Measurements from ENCODE around the gene TENM4.

Gene TENM4

GRCh38 chr11:79480864-79481263, 40.0 kb upstream of the TENM4 start:
- H3K27me3 ChIP-seq (ENCODE audit: control insufficient read depth in 3 of 3, insufficient read depth in 3 of 3, low read depth in 1 of 3, low read length in 3 of 3), result peaks cover 0 to 12% (median 2%) of the 10 kb centered on the region in 3 experiments
- H3K36me3 ChIP-seq (replicated peaks in 1 of 2; ENCODE audit: control insufficient read depth in 2 of 2, insufficient read depth in 2 of 2, low read length in 2 of 2), result no peaks in the 10 kb centered on the region
- no peak overlapping the region for H3K18ac ChIP-seq (ENCODE audit: low read length)
- no peak overlapping the region for H3K9ac ChIP-seq (ENCODE audit: low read depth, low read length, poor library complexity)
- no peak overlapping the region for H2AFZ ChIP-seq (ENCODE audit: low read length)
- H3K79me1 ChIP-seq (ENCODE audit: low read depth, low read length), result no peaks in the 10 kb centered on the region
- no peak overlapping the region for H2BK5ac ChIP-seq (ENCODE audit: low read length)
- no peak overlapping the region for H2AK5ac ChIP-seq (ENCODE audit: low read depth, low read length)
- no peak overlapping the region for H2BK15ac ChIP-seq (ENCODE audit: low read length)
- no peak overlapping the region for H4K8ac ChIP-seq (ENCODE audit: low read depth, low read length)
- H3K14ac ChIP-seq (ENCODE audit: low read length), result no peak overlapping the region
- peaks cover 0 to 2% of the 10 kb centered on the region in 2 donors for H3K4me1 ChIP-seq (ENCODE audit: control insufficient read depth in 2 of 2, insufficient read depth in 1 of 2, low read depth in 1 of 2, low read length in 2 of 2)
- H3K4ac ChIP-seq (ENCODE audit: low read length), result no peak overlapping the region
- WGBS, 2 donors (ENCODE audit: extremely low coverage in 2 of 2, insufficient read length in 2 of 2, insufficient replicate concordance in 1 of 2), result no CpG with 5 or more reads among the region's 4 CpGs
- no peak for DNase-seq (ENCODE audit: low spot score)
- H3K4me3 ChIP-seq (ENCODE audit: low read length in 2 of 2), result no peak overlapping the region
- H3K23ac ChIP-seq (ENCODE audit: low read depth, low read length, poor library complexity), result no peak overlapping the region
- H2BK120ac ChIP-seq (ENCODE audit: low read depth, low read length), result no peak overlapping the region
- H3K27ac ChIP-seq (replicated peaks; ENCODE audit: low read length), result no peak overlapping the region
- no peak overlapping the region for H2BK12ac ChIP-seq (ENCODE audit: low read length)
- H3K4me2 ChIP-seq (ENCODE audit: insufficient read depth, low read length, poor library complexity, severe bottlenecking), result no peak overlapping the region
- no peak overlapping the region for H4K91ac ChIP-seq (ENCODE audit: low read depth, low read length, poor library complexity)
- peaks cover 2 to 6% of the 10 kb centered on the region in 2 donors for H3K9me3 ChIP-seq (replicated peaks in 1 of 2; ENCODE audit: control insufficient read depth in 2 of 2, insufficient read depth in 1 of 2, low read depth in 1 of 2, low read length in 2 of 2)

GRCh38 chr11:79472819-79473529, 32.1 kb upstream of the TENM4 start:
- Histone ChIP-seq H3K4me1 (ENCODE audit: control insufficient read depth in 2 of 2, insufficient read depth in 1 of 2, low read depth in 1 of 2, low read length in 2 of 2) (peaks cover 7 to 21% of the 10 kb centered on the region in 2 donors), H3K79me1 (ENCODE audit: low read depth, low read length) (no peaks in the 10 kb centered on the region), H3K14ac (ENCODE audit: low read length) (no peak overlapping the region), H3K27ac (replicated peaks; ENCODE audit: low read length) (no peak overlapping the region), H3K27me3 (ENCODE audit: control insufficient read depth in 3 of 3, insufficient read depth in 3 of 3, low read depth in 1 of 3, low read length in 3 of 3) (no peaks in the 10 kb centered on the region), H3K23ac (ENCODE audit: low read depth, low read length, poor library complexity) (no peak overlapping the region), H2BK15ac (ENCODE audit: low read length) (no peak overlapping the region), H3K4me2 (ENCODE audit: insufficient read depth, low read length, poor library complexity, severe bottlenecking) (no peak overlapping the region), H2AK5ac (ENCODE audit: low read depth, low read length) (no peak overlapping the region), H3K4ac (ENCODE audit: low read length) (no peak overlapping the region), H3K9me3 (replicated peaks in 1 of 2; ENCODE audit: control insufficient read depth in 2 of 2, insufficient read depth in 1 of 2, low read depth in 1 of 2, low read length in 2 of 2) (peaks cover 2 to 15% of the 10 kb centered on the region in 2 donors), H2BK120ac (ENCODE audit: low read depth, low read length) (no peak overlapping the region), H4K8ac (ENCODE audit: low read depth, low read length) (no peak overlapping the region), H2BK5ac (ENCODE audit: low read length) (no peak overlapping the region), H3K18ac (ENCODE audit: low read length) (no peak overlapping the region), H3K9ac (ENCODE audit: low read depth, low read length, poor library complexity) (no peak overlapping the region), H4K91ac (ENCODE audit: low read depth, low read length, poor library complexity) (no peak overlapping the region), H2AFZ (ENCODE audit: low read length) (peak overlapping the region; percentile 60), H3K36me3 (replicated peaks in 1 of 2; ENCODE audit: control insufficient read depth in 2 of 2, insufficient read depth in 2 of 2, low read length in 2 of 2) (no peaks in the 10 kb centered on the region), H3K4me3 (ENCODE audit: low read length in 2 of 2) (peak overlapping the region in 1 of 2 donors; percentile 0), H2BK12ac (ENCODE audit: low read length) (no peak overlapping the region)
- DNase-seq (ENCODE audit: low spot score), result no peak
- no CpG with 5 or more reads among the region's 8 CpGs for WGBS, 2 donors (ENCODE audit: extremely low coverage in 2 of 2, insufficient read length in 2 of 2, insufficient replicate concordance in 1 of 2)

- DNase-seq (ENCODE audit: low spot score), result no peak
- peaks cover 7 to 21% of the 10 kb centered on the region in 2 donors for H3K4me1 ChIP-seq (ENCODE audit: control insufficient read depth in 2 of 2, insufficient read depth in 1 of 2, low read depth in 1 of 2, low read length in 2 of 2)
- no CpG with 5 or more reads among the region's 7 CpGs for WGBS, 2 donors (ENCODE audit: extremely low coverage in 2 of 2, insufficient read length in 2 of 2, insufficient replicate concordance in 1 of 2)
- H2BK15ac ChIP-seq (ENCODE audit: low read length), result no peak overlapping the region
- H3K79me1 ChIP-seq (ENCODE audit: low read depth, low read length), result no peaks in the 10 kb centered on the region
- no peaks in the 10 kb centered on the region for H3K36me3 ChIP-seq (replicated peaks in 1 of 2; ENCODE audit: control insufficient read depth in 2 of 2, insufficient read depth in 2 of 2, low read length in 2 of 2)
- H3K27ac ChIP-seq (replicated peaks; ENCODE audit: low read length), result no peak overlapping the region
- H3K9me3 ChIP-seq (replicated peaks in 1 of 2; ENCODE audit: control insufficient read depth in 2 of 2, insufficient read depth in 1 of 2, low read depth in 1 of 2, low read length in 2 of 2), result peaks cover under 1 to 12% of the 10 kb centered on the region in 2 donors
- H3K27me3 ChIP-seq (ENCODE audit: control insufficient read depth in 3 of 3, insufficient read depth in 3 of 3, low read depth in 1 of 3, low read length in 3 of 3), result no peaks in the 10 kb centered on the region
- no peak overlapping the region for H2BK120ac ChIP-seq (ENCODE audit: low read depth, low read length)
- no peak overlapping the region for H3K4me2 ChIP-seq (ENCODE audit: insufficient read depth, low read length, poor library complexity, severe bottlenecking)
- no peak overlapping the region for H2BK5ac ChIP-seq (ENCODE audit: low read length)
- H2BK12ac ChIP-seq (ENCODE audit: low read length), result no peak overlapping the region
- no peak overlapping the region for H3K4ac ChIP-seq (ENCODE audit: low read length)
- H3K14ac ChIP-seq (ENCODE audit: low read length), result no peak overlapping the region
- no peak overlapping the region for H2AK5ac ChIP-seq (ENCODE audit: low read depth, low read length)
- H3K4me3 ChIP-seq (ENCODE audit: low read length in 2 of 2), result no peak overlapping the region
- H3K9ac ChIP-seq (ENCODE audit: low read depth, low read length, poor library complexity), result no peak overlapping the region
- H3K23ac ChIP-seq (ENCODE audit: low read depth, low read length, poor library complexity), result no peak overlapping the region
- no peak overlapping the region for H4K8ac ChIP-seq (ENCODE audit: low read depth, low read length)
- no peak overlapping the region for H4K91ac ChIP-seq (ENCODE audit: low read depth, low read length, poor library complexity)
- H2AFZ ChIP-seq (ENCODE audit: low read length), result peak overlapping the region; percentile 21
- H3K18ac ChIP-seq (ENCODE audit: low read length), result no peak overlapping the region
These were observed 30.4 kb upstream of the TENM4 start for GRCh38 chr11:79471071-79471844.

GRCh38 chr11:79470161-79470560, 29.3 kb upstream of the TENM4 start:
- Histone ChIP-seq H3K23ac (ENCODE audit: low read depth, low read length, poor library complexity) (no peak overlapping the region), H2BK15ac (ENCODE audit: low read length) (no peak overlapping the region), H3K27me3 (ENCODE audit: control insufficient read depth in 3 of 3, insufficient read depth in 3 of 3, low read depth in 1 of 3, low read length in 3 of 3) (no peaks in the 10 kb centered on the region), H2BK12ac (ENCODE audit: low read length) (no peak overlapping the region), H3K9me3 (replicated peaks in 1 of 2; ENCODE audit: control insufficient read depth in 2 of 2, insufficient read depth in 1 of 2, low read depth in 1 of 2, low read length in 2 of 2) (peaks cover 0 to 5% of the 10 kb centered on the region in 2 donors), H3K14ac (ENCODE audit: low read length) (no peak overlapping the region), H3K18ac (ENCODE audit: low read length) (no peak overlapping the region), H3K9ac (ENCODE audit: low read depth, low read length, poor library complexity) (no peak overlapping the region), H3K27ac (replicated peaks; ENCODE audit: low read length) (no peak overlapping the region), H4K8ac (ENCODE audit: low read depth, low read length) (no peak overlapping the region), H2BK120ac (ENCODE audit: low read depth, low read length) (no peak overlapping the region), H3K4me1 (ENCODE audit: control insufficient read depth in 2 of 2, insufficient read depth in 1 of 2, low read depth in 1 of 2, low read length in 2 of 2) (peaks cover 7 to 21% of the 10 kb centered on the region in 2 donors), H2AFZ (ENCODE audit: low read length) (no peak overlapping the region), H3K4ac (ENCODE audit: low read length) (no peak overlapping the region), H3K79me1 (ENCODE audit: low read depth, low read length) (no peaks in the 10 kb centered on the region), H2AK5ac (ENCODE audit: low read depth, low read length) (no peak overlapping the region), H2BK5ac (ENCODE audit: low read length) (no peak overlapping the region), H3K4me2 (ENCODE audit: insufficient read depth, low read length, poor library complexity, severe bottlenecking) (no peak overlapping the region), H3K4me3 (ENCODE audit: low read length in 2 of 2) (no peak overlapping the region), H3K36me3 (replicated peaks in 1 of 2; ENCODE audit: control insufficient read depth in 2 of 2, insufficient read depth in 2 of 2, low read length in 2 of 2) (no peaks in the 10 kb centered on the region), H4K91ac (ENCODE audit: low read depth, low read length, poor library complexity) (no peak overlapping the region)
- no peak for DNase-seq (ENCODE audit: low spot score)
- WGBS, 2 donors (ENCODE audit: extremely low coverage in 2 of 2, insufficient read length in 2 of 2, insufficient replicate concordance in 1 of 2), result no CpG with 5 or more reads among the region's 2 CpGs
